ENCODE results near the gene KRT7. TPM values are rescaled to one million over a fixed set of nuclear protein-coding genes. Genes with fewer than 3 reads are reported as not detected.

Gene KRT7
- total and polyA plus RNA-seq, 7 experiments from 2014 or later, result 36.1 TPM; not detected in 6

DNA sequence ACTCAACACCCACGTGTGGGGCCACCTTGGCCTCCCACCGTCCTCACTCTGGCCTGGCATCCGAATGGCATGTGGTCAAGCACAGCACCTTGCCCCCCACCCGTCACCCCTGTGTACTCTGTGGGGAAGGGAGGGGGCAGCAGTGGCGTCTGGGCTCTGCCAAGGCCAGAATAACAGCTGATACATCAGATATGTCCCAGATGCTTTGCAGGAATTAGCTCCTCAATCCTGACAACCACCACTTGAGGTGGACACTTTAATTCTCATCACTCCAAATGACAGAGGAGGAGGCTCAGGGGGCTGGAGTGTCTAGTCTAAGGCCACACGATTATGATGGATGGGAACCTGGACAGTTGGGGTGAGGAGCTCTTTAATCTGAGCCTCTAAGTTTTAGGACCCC lies 39.5 kb upstream of the KRT7 start:
- no peaks in the 10 kb centered on the region for H3K9me3 Mint-ChIP-seq
- POLR2A ChIA-PET, result no interaction called here
- H3K9me3 ChIP-seq (ENCODE audit: control insufficient read depth in 2 of 3, low read length in 3 of 3), result no peaks in the 10 kb centered on the region
- H3K36me3 ChIP-seq (ENCODE audit: control insufficient read depth in 2 of 3, insufficient read depth in 3 of 3, low read length in 3 of 3), result no peaks in the 10 kb centered on the region
- H3K4me1 Mint-ChIP-seq, result peaks cover 0 to 9% (median 0%) of the 10 kb centered on the region in 7 donors
- no peak overlapping the region for H3K4me3 Mint-ChIP-seq
- no peak overlapping the region for H3K4me3 ChIP-seq (ENCODE audit: low read length)
- DNase-seq (no peak), ATAC-seq (no peak)
- peaks cover 0 to 16% (median 5%) of the 10 kb centered on the region in 5 donors for H3K27me3 Mint-ChIP-seq
- H3K36me3 Mint-ChIP-seq, result no peaks in the 10 kb centered on the region
- H3K27ac Mint-ChIP-seq, result no peak overlapping the region
- intact Hi-C loops (cut with micrococcal nuclease), result no loop called here
- no peak overlapping the region for H3K27ac ChIP-seq (ENCODE audit: low read depth, low read length)
- CTCF ChIA-PET, result no interaction called here
- no peaks in the 10 kb centered on the region for H3K4me1 ChIP-seq (ENCODE audit: control insufficient read depth in 2 of 2, insufficient read depth in 2 of 2, low read length in 2 of 2)
- H3K27me3 ChIP-seq (ENCODE audit: control insufficient read depth in 2 of 2, insufficient read depth in 2 of 2, low read length in 2 of 2), result no peaks in the 10 kb centered on the region

DNA sequence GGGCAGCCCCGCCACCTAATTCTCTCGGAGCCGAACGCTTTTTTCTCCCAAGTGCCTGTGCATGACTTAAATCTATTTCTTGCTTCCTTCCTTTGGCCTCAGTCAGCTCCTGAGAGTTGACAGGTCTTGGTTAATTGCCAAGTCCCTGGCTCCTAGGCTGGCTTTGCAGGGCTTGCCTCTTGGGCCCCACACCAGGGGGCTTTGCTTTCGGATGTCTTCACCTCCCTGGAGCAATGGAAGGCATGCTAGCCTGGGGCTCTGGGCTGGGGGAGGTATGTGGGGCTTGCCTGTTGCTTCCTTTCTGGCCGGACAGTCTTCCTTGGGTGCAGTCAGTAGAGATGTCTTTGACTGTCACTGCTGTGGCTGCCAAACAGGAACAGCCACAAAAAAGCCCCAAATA lies 39.1 kb upstream of the KRT7 start:
- Mint-ChIP-seq H3K4me1 (peaks cover 0 to 9% (median 0%) of the 10 kb centered on the region in 7 donors), H3K36me3 (no peaks in the 10 kb centered on the region), H3K27ac (no peak overlapping the region), H3K9me3 (no peaks in the 10 kb centered on the region), H3K27me3 (peaks cover 0 to 16% (median 5%) of the 10 kb centered on the region in 5 donors), H3K4me3 (no peak overlapping the region)
- intact Hi-C loops (cut with micrococcal nuclease), result no loop called here
- no peaks in the 10 kb centered on the region for H3K4me1 ChIP-seq (ENCODE audit: control insufficient read depth in 2 of 2, insufficient read depth in 2 of 2, low read length in 2 of 2)
- H3K36me3 ChIP-seq (ENCODE audit: control insufficient read depth in 2 of 3, insufficient read depth in 3 of 3, low read length in 3 of 3), result no peaks in the 10 kb centered on the region
- H3K27ac ChIP-seq (ENCODE audit: low read depth, low read length), result no peak overlapping the region
- H3K27me3 ChIP-seq (ENCODE audit: control insufficient read depth in 2 of 2, insufficient read depth in 2 of 2, low read length in 2 of 2), result no peaks in the 10 kb centered on the region
- ATAC-seq, result no peak
- DNase-seq, result no peak
- H3K9me3 ChIP-seq (ENCODE audit: control insufficient read depth in 2 of 3, low read length in 3 of 3), result no peaks in the 10 kb centered on the region
- ChIA-PET CTCF (no interaction called here), POLR2A (no interaction called here)
- H3K4me3 ChIP-seq (ENCODE audit: low read length), result no peak overlapping the region

DNA sequence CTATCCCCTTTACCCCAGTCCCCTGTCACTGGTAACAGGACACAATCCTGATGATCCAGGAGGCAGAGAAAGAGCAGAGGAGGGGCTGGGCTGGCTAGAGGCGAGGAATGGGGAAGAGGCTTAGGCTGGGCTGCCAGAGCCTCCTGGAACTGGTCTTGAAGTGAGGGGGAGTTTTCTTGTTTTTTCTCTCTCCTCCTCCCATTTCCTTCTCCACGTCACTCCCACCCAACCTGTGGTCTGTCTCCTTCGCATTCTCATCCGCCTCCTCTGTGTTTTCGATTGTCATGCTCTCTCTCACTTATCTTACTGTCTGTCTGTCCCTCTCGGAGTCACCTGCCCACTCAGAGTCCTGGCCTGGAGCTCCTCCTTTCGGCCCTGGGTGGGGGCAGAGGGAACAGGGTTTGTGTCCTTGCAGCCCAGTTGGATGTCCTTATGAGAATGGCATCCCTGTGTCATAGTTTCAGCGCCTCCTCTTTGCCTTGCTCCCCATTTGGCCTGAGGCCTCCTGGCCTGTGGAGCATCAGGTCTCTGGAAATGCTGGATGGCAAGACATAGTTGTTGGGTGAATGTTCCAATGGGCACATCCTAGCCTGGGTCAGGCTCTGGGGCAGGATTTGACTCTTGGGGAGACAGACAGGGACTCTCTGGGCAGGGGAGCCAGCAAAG lies 37.8 kb upstream of the KRT7 start:
- CTCF ChIA-PET, result no interaction called here
- Mint-ChIP-seq H3K9me3 (no peaks in the 10 kb centered on the region), H3K4me3 (no peak overlapping the region), H3K27me3 (peaks cover 0 to 16% (median 5%) of the 10 kb centered on the region in 5 donors), H3K27ac (no peak overlapping the region), H3K4me1 (peaks cover 0 to 9% (median 0%) of the 10 kb centered on the region in 7 donors), H3K36me3 (no peaks in the 10 kb centered on the region)
- POLR2A ChIA-PET, result no interaction called here
- Histone ChIP-seq H3K9me3 (ENCODE audit: control insufficient read depth in 2 of 3, low read length in 3 of 3) (no peaks in the 10 kb centered on the region), H3K4me3 (ENCODE audit: low read length) (no peak overlapping the region), H3K27ac (ENCODE audit: low read depth, low read length) (no peak overlapping the region), H3K4me1 (ENCODE audit: control insufficient read depth in 2 of 2, insufficient read depth in 2 of 2, low read length in 2 of 2) (no peaks in the 10 kb centered on the region), H3K27me3 (ENCODE audit: control insufficient read depth in 2 of 2, insufficient read depth in 2 of 2, low read length in 2 of 2) (no peaks in the 10 kb centered on the region), H3K36me3 (ENCODE audit: control insufficient read depth in 2 of 3, insufficient read depth in 3 of 3, low read length in 3 of 3) (no peaks in the 10 kb centered on the region)
- intact Hi-C loops (cut with micrococcal nuclease), result no loop called here
- ATAC-seq, result no peak
- no peak for DNase-seq

DNA sequence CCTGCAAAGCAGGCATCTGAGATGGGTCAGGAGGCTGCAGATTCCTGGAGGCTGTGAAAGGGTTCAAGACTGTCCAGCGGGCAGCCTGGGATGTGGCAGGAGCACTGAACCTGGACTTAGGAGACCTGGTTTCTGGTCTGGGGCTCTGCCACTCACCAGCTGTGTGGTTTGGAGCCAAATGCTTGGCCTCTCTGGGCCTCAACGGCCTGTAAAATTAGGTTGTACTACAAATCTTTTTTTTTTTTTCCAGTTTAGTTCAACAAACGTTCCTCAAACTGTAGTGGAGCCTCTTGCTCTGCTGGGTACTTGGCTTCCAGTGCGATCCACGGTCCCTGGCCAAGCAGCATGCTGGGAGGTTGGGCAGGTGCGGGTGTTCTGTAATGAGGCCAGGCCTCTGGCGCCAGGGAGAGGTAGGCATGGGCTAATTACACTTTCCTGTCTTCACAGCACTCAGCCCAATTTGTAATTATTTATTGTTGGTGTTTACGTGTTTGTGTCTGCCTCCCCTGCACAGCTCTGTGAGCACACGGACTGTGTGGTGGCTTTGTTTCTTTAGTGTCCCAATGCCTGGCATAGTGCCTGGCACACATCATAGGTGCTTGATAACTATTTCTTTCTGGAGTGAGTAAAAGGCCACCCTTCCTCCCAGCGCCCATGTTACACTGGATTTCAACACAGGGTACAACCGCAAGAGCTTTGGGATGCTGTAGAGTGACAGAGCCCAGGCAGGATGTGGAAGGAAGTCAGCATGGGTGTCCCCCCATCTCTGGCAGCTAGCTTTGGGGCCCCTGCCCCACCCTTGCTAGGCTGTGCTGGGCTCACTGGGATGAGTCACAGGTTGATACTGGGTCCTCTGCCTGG lies 35.4 kb upstream of the KRT7 start:
- Histone ChIP-seq H3K4me1 (ENCODE audit: control insufficient read depth in 2 of 2, insufficient read depth in 2 of 2, low read length in 2 of 2) (no peaks in the 10 kb centered on the region), H3K9me3 (ENCODE audit: control insufficient read depth in 2 of 3, low read length in 3 of 3) (no peaks in the 10 kb centered on the region), H3K36me3 (ENCODE audit: control insufficient read depth in 2 of 3, insufficient read depth in 3 of 3, low read length in 3 of 3) (no peaks in the 10 kb centered on the region), H3K4me3 (ENCODE audit: low read length) (no peak overlapping the region), H3K27me3 (ENCODE audit: control insufficient read depth in 2 of 2, insufficient read depth in 2 of 2, low read length in 2 of 2) (no peaks in the 10 kb centered on the region), H3K27ac (ENCODE audit: low read depth, low read length) (no peak overlapping the region)
- POLR2A ChIA-PET, result no interaction called here
- DNase-seq (no peak), ATAC-seq (peak; percentile 88)
- Mint-ChIP-seq H3K4me1 (peaks cover 0 to 9% (median 0%) of the 10 kb centered on the region in 7 donors), H3K4me3 (no peak overlapping the region), H3K9me3 (no peaks in the 10 kb centered on the region), H3K36me3 (no peaks in the 10 kb centered on the region), H3K27ac (no peak overlapping the region), H3K27me3 (peaks cover 0 to 19% (median 7%) of the 10 kb centered on the region in 5 donors)
- intact Hi-C loops (cut with micrococcal nuclease), result no loop called here
- CTCF ChIA-PET, result no interaction called here

DNA sequence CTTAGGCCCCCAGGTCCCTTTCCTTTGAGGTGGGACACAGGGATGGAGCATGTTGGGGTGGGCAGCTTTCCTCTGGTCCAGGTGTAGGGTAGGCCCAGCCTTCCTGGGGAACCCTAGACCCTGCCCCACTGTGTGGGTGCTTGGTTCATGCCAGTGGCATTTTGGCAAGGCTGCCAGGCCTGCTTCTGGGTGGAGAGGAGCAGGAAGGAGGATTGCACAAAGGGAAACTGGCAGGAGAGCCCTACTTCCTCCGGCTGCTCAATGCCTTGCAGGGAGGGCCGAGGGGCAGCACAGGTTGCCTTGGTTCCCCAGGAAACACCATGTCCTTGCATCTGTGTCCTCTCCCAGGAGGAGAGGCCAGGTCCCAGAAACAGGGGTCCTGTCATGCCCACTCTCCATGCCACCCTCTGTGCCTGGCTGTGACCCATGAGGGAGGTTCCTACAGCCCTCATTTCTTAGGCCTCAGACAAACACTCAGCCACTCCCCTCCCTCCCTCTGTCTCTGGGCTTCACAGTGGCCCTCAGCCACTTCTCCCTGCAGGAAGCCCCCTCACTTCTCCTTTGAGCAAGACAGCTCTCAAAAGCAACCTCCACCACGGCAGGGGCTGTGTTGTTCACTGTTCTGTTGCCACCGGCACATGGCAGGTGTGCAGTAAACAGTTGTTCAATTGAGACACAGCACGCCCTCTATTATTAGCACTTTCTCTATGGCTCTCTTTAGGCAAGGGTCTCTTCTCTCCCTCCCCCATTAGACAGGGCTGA lies 34.4 kb upstream of the KRT7 start:
- H3K4me3 Mint-ChIP-seq, result no peak overlapping the region
- POLR2A ChIA-PET, result no interaction called here
- H3K9me3 Mint-ChIP-seq, result no peaks in the 10 kb centered on the region
- no peaks in the 10 kb centered on the region for H3K36me3 Mint-ChIP-seq
- CTCF ChIA-PET, result no interaction called here
- peaks cover 6 to 25% (median 13%) of the 10 kb centered on the region in 5 donors for H3K27me3 Mint-ChIP-seq
- Histone ChIP-seq H3K36me3 (ENCODE audit: control insufficient read depth in 2 of 3, insufficient read depth in 3 of 3, low read length in 3 of 3) (no peaks in the 10 kb centered on the region), H3K9me3 (ENCODE audit: control insufficient read depth in 2 of 3, low read length in 3 of 3) (no peaks in the 10 kb centered on the region), H3K27ac (ENCODE audit: low read depth, low read length) (no peak overlapping the region), H3K4me3 (ENCODE audit: low read length) (no peak overlapping the region), H3K4me1 (ENCODE audit: control insufficient read depth in 2 of 2, insufficient read depth in 2 of 2, low read length in 2 of 2) (no peaks in the 10 kb centered on the region), H3K27me3 (ENCODE audit: control insufficient read depth in 2 of 2, insufficient read depth in 2 of 2, low read length in 2 of 2) (no peaks in the 10 kb centered on the region)
- peak; percentile 19 for ATAC-seq
- intact Hi-C loops (cut with micrococcal nuclease), result no loop called here
- DNase-seq, result no peak
- peaks cover 0 to 13% (median 4%) of the 10 kb centered on the region in 7 donors for H3K4me1 Mint-ChIP-seq
- H3K27ac Mint-ChIP-seq, result peak overlapping the region in 1 of 9 donors; percentile 23

DNA sequence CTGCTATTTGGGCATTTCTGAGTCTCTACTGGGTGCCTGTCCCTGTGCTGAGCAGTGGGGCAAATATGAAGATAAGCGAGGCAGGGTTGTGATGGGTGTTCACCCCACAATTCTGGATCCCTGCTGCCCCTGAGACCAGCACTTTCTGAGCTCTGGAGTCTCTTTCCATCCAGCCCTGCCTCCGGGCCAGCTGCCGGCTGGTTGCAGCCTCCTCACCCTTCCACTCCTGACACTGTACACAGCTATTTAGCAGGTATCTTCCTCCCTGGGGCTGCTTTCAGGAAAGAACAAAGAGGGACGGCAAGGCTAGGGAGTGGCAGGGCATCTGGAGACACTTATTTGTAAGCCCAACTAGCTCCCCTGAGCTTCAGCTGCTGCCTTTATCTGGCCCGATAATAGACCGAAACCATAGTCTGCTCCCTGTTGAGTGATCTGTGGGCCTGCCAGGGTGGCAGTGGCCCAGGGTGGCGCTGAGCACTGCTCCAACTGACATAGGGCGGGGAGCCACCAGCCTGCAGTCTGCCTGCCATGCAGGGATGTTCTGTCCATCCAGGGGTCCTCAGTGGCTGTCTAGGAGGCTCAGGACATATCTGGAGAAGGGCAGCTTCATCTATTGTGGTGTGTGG lies 33.6 kb upstream of the KRT7 start:
- Histone ChIP-seq H3K27ac (ENCODE audit: low read depth, low read length) (no peak overlapping the region), H3K4me3 (ENCODE audit: low read length) (no peak overlapping the region), H3K36me3 (ENCODE audit: control insufficient read depth in 2 of 3, insufficient read depth in 3 of 3, low read length in 3 of 3) (no peaks in the 10 kb centered on the region), H3K4me1 (ENCODE audit: control insufficient read depth in 2 of 2, insufficient read depth in 2 of 2, low read length in 2 of 2) (no peaks in the 10 kb centered on the region), H3K9me3 (ENCODE audit: control insufficient read depth in 2 of 3, low read length in 3 of 3) (no peaks in the 10 kb centered on the region), H3K27me3 (ENCODE audit: control insufficient read depth in 2 of 2, insufficient read depth in 2 of 2, low read length in 2 of 2) (no peaks in the 10 kb centered on the region)
- H3K4me3 Mint-ChIP-seq, result no peak overlapping the region
- H3K9me3 Mint-ChIP-seq, result no peaks in the 10 kb centered on the region
- DNase-seq (no peak), ATAC-seq (no peak)
- ChIA-PET POLR2A (interaction anchor here (0.5 kb wide), 1 partner anchor 211 kb away, joined by 3 read pairs; no protein-coding TSS in a partner anchor), CTCF (no interaction called here)
- intact Hi-C loops (cut with micrococcal nuclease), result no loop called here
- H3K4me1 Mint-ChIP-seq, result peaks cover 0 to 11% (median 4%) of the 10 kb centered on the region in 7 donors
- H3K27me3 Mint-ChIP-seq, result peaks cover 6 to 23% (median 14%) of the 10 kb centered on the region in 5 donors
- no peaks in the 10 kb centered on the region for H3K36me3 Mint-ChIP-seq
- peak overlapping the region in 1 of 9 donors; percentile 23 for H3K27ac Mint-ChIP-seq

Measured in naive thymus-derived CD4-positive, alpha-beta T cell (primary cell).